ENCODE results near the gene ELK4. TPM values are rescaled to one million over a fixed set of nuclear protein-coding genes. Genes with fewer than 3 reads are reported as not detected.

The ELK4 gene
- total RNA-seq, 1 experiment from 2014 or later: 31.2 TPM

GRCh38 chr1:205642679-205643307 is 11.0 kb upstream of the ELK4 start:
- Histone ChIP-seq H2BK12ac (ENCODE audit: insufficient read length, low read depth, low read length) (no peak overlapping the region), H2BK20ac (ENCODE audit: low read depth, low read length, poor library complexity, severe bottlenecking) (no peak overlapping the region), H3K27me3 (ENCODE audit: insufficient read depth, low read length) (no peaks in the 10 kb centered on the region), H3K23me2 (ENCODE audit: insufficient read length, low read depth, low read length, poor library complexity, severe bottlenecking) (no peaks in the 10 kb centered on the region), H3K79me1 (ENCODE audit: insufficient read depth, low read depth, low read length, poor library complexity, severe bottlenecking) (no peaks in the 10 kb centered on the region), H3K9me3 (ENCODE audit: control insufficient read depth, low read depth, low read length) (no peaks in the 10 kb centered on the region), H3K14ac (ENCODE audit: insufficient read depth, low read length) (no peak overlapping the region), H4K8ac (replicated peaks; ENCODE audit: insufficient read length, low read depth, low read length) (no peak overlapping the region), H3K23ac (ENCODE audit: insufficient read length, low read depth, low read length) (no peak overlapping the region), H4K5ac (ENCODE audit: insufficient read length, low read depth, low read length) (no peak overlapping the region), H3K4me1 (ENCODE audit: insufficient read depth, low read length) (no peaks in the 10 kb centered on the region), H3K4me2 (ENCODE audit: insufficient read depth, insufficient read length, low read length) (no peak overlapping the region), H3K9ac (ENCODE audit: extremely low read depth, insufficient read length, low read length) (no peak overlapping the region), H3K4ac (ENCODE audit: low read depth, low read length) (no peak overlapping the region), H3K18ac (ENCODE audit: insufficient read length, low read depth, low read length) (no peak overlapping the region), H2AFZ (ENCODE audit: low read length) (no peak overlapping the region), H3K56ac (ENCODE audit: insufficient read length, low read depth, low read length) (no peak overlapping the region), H2BK15ac (ENCODE audit: low read depth, low read length) (no peak overlapping the region), H3T11ph (ENCODE audit: low read length) (no peak overlapping the region), H3K79me2 (ENCODE audit: insufficient read depth, low read length) (no peaks in the 10 kb centered on the region), H4K20me1 (ENCODE audit: control insufficient read depth, insufficient read depth, insufficient read length) (no peaks in the 10 kb centered on the region), H2AK5ac (ENCODE audit: insufficient read length, low read length) (no peak overlapping the region), H4K91ac (ENCODE audit: insufficient read length, low read depth, low read length) (no peak overlapping the region), H3K27ac (ENCODE audit: insufficient read length, low read depth, low read length) (no peak overlapping the region), H2BK5ac (ENCODE audit: insufficient read length, low read length) (no peak overlapping the region), H2BK120ac (ENCODE audit: low read depth, low read length, poor library complexity, severe bottlenecking) (no peak overlapping the region)
- Mint-ChIP-seq H3K27me3 (ENCODE audit: low read depth) (peaks cover 7% of the 10 kb centered on the region), H3K9me3 (no peaks in the 10 kb centered on the region), H3K36me3 (ENCODE audit: insufficient read depth in 1 of 3, low read depth in 3 of 3) (peaks cover 0 to 8% (median 6%) of the 10 kb centered on the region in 3 experiments; a peak in 4 of 7 replicates), H3K4me3 (no peak overlapping the region), H3K27ac (no peak overlapping the region), H3K4me1 (peaks cover 4% of the 10 kb centered on the region in 2 experiments)
- WGBS (ENCODE audit: extremely low coverage, insufficient read length, low lambda C conversion rate): no CpG with 5 or more reads among the region's 2 CpGs
- DNase-seq: no peak
- no peak for TF ChIP-seq CTCF (conservative IDR thresholded peaks at IDR 0.05)
